Globus pallidus (tissue), 1 donor: ENCODE results near the gene NTNG2.
"Not testable (repeated sequence)": the region's sequence is repeated elsewhere in the genome, so short reads cannot be mapped to it uniquely, and the experiment has no call there.

Experiments
- DNase-seq: peaks from one replicate; pipeline ENCODE4 v3.0.0-alpha.2; 2015; ENCODE audit warnings: low spot score

Gene NTNG2

GRCh38 chr9:132161743-132162184 is at the start of gene NTNG2:
Gene NTNG2 (plus strand): TSS chr9:132162058. CDS start chr9:132166832, 4,774 bp downstream.
- DNase-seq = no peak

- DNase-seq = peak; percentile 64
Measured at GRCh38 chr9:132114102-132114707, 47.7 kb upstream of the NTNG2 start.

GRCh38 chr9:132116583-132116982 is 45.3 kb upstream of the NTNG2 start:
- no peak for DNase-seq

- no peak for DNase-seq
Measured at GRCh38 chr9:132117694-132118093, 44.2 kb upstream of the NTNG2 start.

GRCh38 chr9:132121021-132121420 is 40.8 kb upstream of the NTNG2 start:
- no peak for DNase-seq

- DNase-seq = no peak
Measured at GRCh38 chr9:132124800-132125199, 37.1 kb upstream of the NTNG2 start.

GRCh38 chr9:132125361-132125760 is 36.5 kb upstream of the NTNG2 start:
- no peak for DNase-seq

GRCh38 chr9:132125944-132126679 is 35.7 kb upstream of the NTNG2 start:
- no peak for DNase-seq

- no peak for DNase-seq
Measured at GRCh38 chr9:132126680-132127236, 35.1 kb upstream of the NTNG2 start.

- no peak for DNase-seq
Measured at GRCh38 chr9:132127888-132128534, 33.8 kb upstream of the NTNG2 start.

GRCh38 chr9:132129535-132129934 is 32.3 kb upstream of the NTNG2 start:
- no peak for DNase-seq

- DNase-seq = not testable (repeated sequence)
Measured at GRCh38 chr9:132134085-132134484, 27.8 kb upstream of the NTNG2 start.

- DNase-seq = peak; percentile 87
Measured at GRCh38 chr9:132135456-132135855, 26.4 kb upstream of the NTNG2 start.

- no peak for DNase-seq
Measured at GRCh38 chr9:132136151-132136780, 25.6 kb upstream of the NTNG2 start.

GRCh38 chr9:132141344-132141947 is 20.4 kb upstream of the NTNG2 start:
- DNase-seq = peak; percentile 72

- no peak for DNase-seq
Measured at GRCh38 chr9:132141948-132142594, 19.8 kb upstream of the NTNG2 start.

- no peak for DNase-seq
Measured at GRCh38 chr9:132142924-132143323, 18.9 kb upstream of the NTNG2 start.

- no peak for DNase-seq
Measured at GRCh38 chr9:132143359-132143758, 18.5 kb upstream of the NTNG2 start.

- DNase-seq = no peak
Measured at GRCh38 chr9:132144708-132145365, 17.0 kb upstream of the NTNG2 start.

GRCh38 chr9:132146039-132146438 is 15.8 kb upstream of the NTNG2 start:
- no peak for DNase-seq

- no peak for DNase-seq
Measured at GRCh38 chr9:132146575-132146974, 15.3 kb upstream of the NTNG2 start.
